A549 (cell line): Measurements from ENCODE around the gene ZNF830. TPM values are rescaled to one million over a fixed set of nuclear protein-coding genes. Genes with fewer than 3 reads are reported as not detected.

Source experiments
- ATAC-seq, 2 experiments: fragments of 200-7000 bp in 1 of 2; fragments of >200 bp in 1 of 2; cut with Nextera tagmentation in 1 of 2; cut with Tn5 transposase in 1 of 2; 3 replicates each; pipeline versions ENCODE4 v1.8.0 to v1.9.1; 2018 to 2020; ENCODE audit warnings: mild to moderate bottlenecking in 1 of 2, moderate library complexity in 1 of 2
- CTCF ChIA-PET: fragments of 300-600 bp; sonication (Branson Sonifier 250); formaldehyde crosslinking; extraction: SDS; loops from one replicate; lab custom pipeline; 2021; ENCODE audit warnings: antibody characterized with exemption, inconsistent platforms; lab: Yijun Ruan, JAX
- POLR2A ChIA-PET: fragments of 350-600 bp; formaldehyde crosslinking; extraction: SDS; loops from one replicate; lab custom pipeline; 2021; ENCODE audit warnings: antibody characterized with exemption, inconsistent platforms; lab: Yijun Ruan, JAX
- DNase-seq, 2 experiments: peaks; one replicate each; pipeline versions ENCODE4 v3.0.0 to v3.0.0-alpha.2; 2011 to 2016; ENCODE audit warnings: low read depth in 1 of 2, low spot score in 1 of 2
- FAIRE-seq: peaks from 2 replicates; lab custom pipeline; 2011; peaks lifted over from hg19 to GRCh38; lab: Jason Lieb, UNC
- H3K27ac ChIP-seq, 2 experiments: fragments of >200 bp; sonication (Bioruptor Twin); formaldehyde crosslinking; 3 replicates each; pipeline ENCODE4 v1.5.1; 2016 to 2017
- H3K4me1 ChIP-seq: fragments of >200 bp; sonication (Bioruptor Twin); formaldehyde crosslinking; 3 replicates; pipeline ENCODE4 v1.6.1; 2016
- H3K4me2 ChIP-seq: fragments of >200 bp; sonication (Bioruptor Twin); formaldehyde crosslinking; 3 replicates; pipeline ENCODE4 v1.6.1; 2016
- H3K4me3 ChIP-seq: fragments of >200 bp; sonication (Bioruptor Twin); formaldehyde crosslinking; 3 replicates; pipeline ENCODE4 v1.5.1; 2016
- H3K9me3 ChIP-seq: fragments of >200 bp; sonication (Bioruptor Twin); formaldehyde crosslinking; 3 replicates; pipeline ENCODE4 v1.6.1; 2016
- CHD2 ChIP-seq: fragments of 150-350 bp; IDR thresholded peaks from 2 replicates; pipeline ENCODE4 v1.6.1; 2014; ENCODE audit warnings: low read length; ENCODE audit not compliant: partially characterized antibody
- FOXS1 ChIP-seq: fragments of 250-450 bp; sonication (Bioruptor Pico); IDR thresholded peaks from 2 replicates; pipeline ENCODE4 v1.5.0; 2020; ENCODE audit warnings: mild to moderate bottlenecking, moderate library complexity
- HEYL ChIP-seq: fragments of 250-450 bp; sonication (Bioruptor Pico); IDR thresholded peaks from 2 replicates; pipeline ENCODE4 v1.8.0; 2021; ENCODE audit warnings: mild to moderate bottlenecking, moderate library complexity
- HOXA7 ChIP-seq: fragments of 250-450 bp; sonication (Bioruptor Pico); IDR thresholded peaks from 2 replicates; pipeline ENCODE4 v1.5.0; 2020; ENCODE audit warnings: mild to moderate bottlenecking, moderate library complexity
- MAFK ChIP-seq: fragments of 450-650 bp; IDR thresholded peaks from 2 replicates; pipeline ENCODE4 v1.6.1; 2014; ENCODE audit not compliant: partially characterized antibody
- MYC ChIP-seq: IDR thresholded peaks from 2 replicates; pipeline ENCODE4 v1.6.1; 2012; ENCODE audit warnings: mild to moderate bottlenecking, inconsistent platforms, low read length, improper control_type of control experiment, borderline replicate concordance
- NR3C1 ChIP-seq: fragments of >200 bp; sonication (Bioruptor Twin); formaldehyde crosslinking; IDR thresholded peaks from 3 replicates; pipeline ENCODE4 v1.6.1; 2017
- POLR2A ChIP-seq: IDR thresholded peaks from 2 replicates; pipeline ENCODE4 v1.6.1; 2012; ENCODE audit warnings: mild to moderate bottlenecking, low read length
- RAD21 ChIP-seq, 2 experiments: fragments of >200 bp in 1 of 2; sonication (Bioruptor Twin) in 1 of 2; formaldehyde crosslinking in 1 of 2; IDR thresholded peaks in 1 of 2; conservative IDR thresholded peaks in 1 of 2; 2 replicates in 1 of 2; 3 replicates in 1 of 2; pipeline ENCODE4 v1.6.1; 2012 to 2018; ENCODE audit warnings: inconsistent platforms in 1 of 2
- RARB ChIP-seq: fragments of 250-450 bp; sonication (Bioruptor Pico); IDR thresholded peaks from 2 replicates; pipeline ENCODE4 v1.8.0; 2021; ENCODE audit warnings: mild to moderate bottlenecking, moderate library complexity
- RFX5 ChIP-seq: fragments of 450-650 bp; IDR thresholded peaks from 2 replicates; pipeline ENCODE4 v1.7.1; 2014; ENCODE audit warnings: antibody characterized with exemption, mild to moderate bottlenecking, moderate library complexity
- SMC3 ChIP-seq: fragments of >200 bp; sonication (Bioruptor Twin); formaldehyde crosslinking; IDR thresholded peaks from 3 replicates; pipeline ENCODE4 v1.6.1; 2018; ENCODE audit warnings: inconsistent platforms
- SREBF2 ChIP-seq: fragments of 450-650 bp; IDR thresholded peaks from 2 replicates; pipeline ENCODE4 v1.6.1; 2014; ENCODE audit warnings: mild to moderate bottlenecking, moderate library complexity
- TFCP2L1 ChIP-seq: fragments of 250-450 bp; sonication (Bioruptor Pico); IDR thresholded peaks from 2 replicates; pipeline ENCODE4 v1.5.0; 2021; ENCODE audit warnings: mild to moderate bottlenecking
- TP53 ChIP-seq: fragments of 250-450 bp; sonication (Bioruptor Pico); IDR thresholded peaks from 2 replicates; pipeline ENCODE4 v1.5.0; 2021; ENCODE audit warnings: mild to moderate bottlenecking, moderate library complexity
- ZNF302 ChIP-seq: fragments of 250-450 bp; sonication (Bioruptor Pico); IDR thresholded peaks from 2 replicates; pipeline ENCODE4 v1.9.0; 2021; ENCODE audit warnings: inconsistent platforms, mild to moderate bottlenecking, moderate library complexity
- ZSCAN20 ChIP-seq: fragments of 250-450 bp; sonication (Bioruptor Pico); IDR thresholded peaks from 2 replicates; pipeline ENCODE4 v1.8.0; 2022; ENCODE audit warnings: mild to moderate bottlenecking, moderate library complexity
- WGBS: methylation state at CpG from one replicate; pipeline ENCODE4 v1.1.6; 2017; ENCODE audit errors: missing lambda C conversion rate; 5-methylcytosine and 5-hydroxymethylcytosine counted together
- polyA plus RNA-seq, 4 experiments: library from polyadenylated mRNA; depleted of rRNA in 3 of 4; stranded (reverse); fragments of >200 nt; fragmentation: RNase III in 1 of 4; extraction: RNeasy Plus Mini Kit Qiagen cat#74134 plus additional on column Dnase treatment in 1 of 4; gene quantifications; 2 replicates in 3 of 4; 3 replicates in 1 of 4; pipeline ENCODE4 v1.2.3, GENCODE V29; 2011 to 2017
- TF ChIP-seq, protein P1 (sequence below): fragments of >200 bp; sonication (Bioruptor Twin); formaldehyde crosslinking; IDR thresholded peaks from 3 replicates; pipeline ENCODE4 v1.5.1; 2016
- TF ChIP-seq, protein P2 (sequence below): fragments of 450-650 bp; IDR thresholded peaks from 2 replicates; pipeline ENCODE4 v1.6.1; 2014; ENCODE audit warnings: antibody characterized with exemption
- TF ChIP-seq, protein P3 (sequence below): fragments of 250-450 bp; sonication (Bioruptor Pico); IDR thresholded peaks from 2 replicates; pipeline ENCODE4 v1.5.0; 2020; ENCODE audit warnings: low read depth, mild to moderate bottlenecking, moderate library complexity
- TF ChIP-seq, protein P4 (sequence below): IDR thresholded peaks from 2 replicates; pipeline ENCODE4 v1.6.1; 2012

The ZNF830 gene
- polyA plus RNA-seq, 2 of the 4 experiments (the other 2 are of a cell fraction): 20.0 to 21.2 TPM

DNA sequence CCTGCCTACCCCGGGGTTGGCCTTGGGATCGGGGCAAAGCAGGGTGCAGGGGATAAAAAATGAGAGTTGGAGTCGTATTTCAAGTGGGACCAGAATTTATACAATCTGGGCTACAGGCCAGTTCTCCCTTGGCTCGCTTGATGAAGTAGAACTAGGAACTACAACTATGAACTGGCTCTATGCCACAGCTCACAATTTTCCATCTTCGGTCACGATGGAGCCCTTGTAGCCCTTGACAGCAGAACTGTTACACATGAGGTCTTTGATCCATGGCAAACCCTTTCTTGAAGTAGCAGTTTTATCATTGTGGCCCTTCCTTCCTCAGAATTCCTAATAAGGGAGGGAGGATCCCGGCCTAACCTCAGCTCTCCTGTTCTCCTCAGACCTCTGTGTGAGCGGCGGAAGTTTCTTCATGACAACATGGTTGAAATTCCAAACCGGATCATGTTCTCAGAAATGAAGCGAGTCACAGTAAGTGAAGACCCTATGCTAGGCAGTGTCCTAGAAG, 36.1 kb downstream of the ZNF830 start:
- ATAC-seq: no peak
- Histone ChIP-seq H3K9me3 (no peaks in the 10 kb centered on the region), H3K4me3 (no peak overlapping the region), H3K4me1 (peaks cover 3% of the 10 kb centered on the region; the same call in 1 of the 3 replicates), H3K27ac (no peak overlapping the region), H3K4me2 (no peak overlapping the region)
- WGBS: 89% methylated on average over 11 of the region's 11 CpGs
- POLR2A ChIA-PET: no interaction called here
- no peak for FAIRE-seq
- no peak for TF ChIP-seq ZNF302 (CRISPR knock-in tag)
- TF ChIP-seq MAFK: no peak
- TF ChIP-seq, protein P1, sequence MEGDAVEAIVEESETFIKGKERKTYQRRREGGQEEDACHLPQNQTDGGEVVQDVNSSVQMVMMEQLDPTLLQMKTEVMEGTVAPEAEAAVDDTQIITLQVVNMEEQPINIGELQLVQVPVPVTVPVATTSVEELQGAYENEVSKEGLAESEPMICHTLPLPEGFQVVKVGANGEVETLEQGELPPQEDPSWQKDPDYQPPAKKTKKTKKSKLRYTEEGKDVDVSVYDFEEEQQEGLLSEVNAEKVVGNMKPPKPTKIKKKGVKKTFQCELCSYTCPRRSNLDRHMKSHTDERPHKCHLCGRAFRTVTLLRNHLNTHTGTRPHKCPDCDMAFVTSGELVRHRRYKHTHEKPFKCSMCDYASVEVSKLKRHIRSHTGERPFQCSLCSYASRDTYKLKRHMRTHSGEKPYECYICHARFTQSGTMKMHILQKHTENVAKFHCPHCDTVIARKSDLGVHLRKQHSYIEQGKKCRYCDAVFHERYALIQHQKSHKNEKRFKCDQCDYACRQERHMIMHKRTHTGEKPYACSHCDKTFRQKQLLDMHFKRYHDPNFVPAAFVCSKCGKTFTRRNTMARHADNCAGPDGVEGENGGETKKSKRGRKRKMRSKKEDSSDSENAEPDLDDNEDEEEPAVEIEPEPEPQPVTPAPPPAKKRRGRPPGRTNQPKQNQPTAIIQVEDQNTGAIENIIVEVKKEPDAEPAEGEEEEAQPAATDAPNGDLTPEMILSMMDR: no peak
- no peak for TF ChIP-seq HEYL
- TF ChIP-seq FOXS1 (CRISPR knock-in tag): no peak
- CTCF ChIA-PET: interaction anchor here (0.6 to 10.6 kb wide), 29 partner anchors 10 to 552 kb away, joined by 3 to 297 read pairs (median 5); partner anchors contain the start of genes CCT6B, FNDC8, RAD51D and RFFL
- DNase-seq: no peak

DNA sequence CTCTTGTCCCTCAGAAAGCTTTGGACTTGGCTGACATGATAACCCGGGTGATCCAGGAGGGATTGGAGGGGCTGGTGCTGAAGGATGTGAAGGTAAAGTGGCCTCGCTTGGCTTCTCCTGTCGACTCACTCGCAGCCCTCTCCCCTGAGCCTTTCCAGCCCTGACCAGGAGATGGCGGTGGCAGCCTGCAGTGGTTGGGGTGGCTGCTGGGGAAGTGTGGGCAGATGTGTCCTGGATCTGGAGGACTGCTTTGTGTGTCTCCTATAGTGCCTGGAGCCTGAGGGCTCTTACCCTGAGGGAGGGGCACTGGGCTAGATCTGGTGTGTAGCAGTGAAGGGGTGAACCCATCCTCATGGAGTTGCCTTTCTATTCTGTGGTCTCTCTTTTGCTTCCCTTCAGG, 36.9 kb downstream of the ZNF830 start:
- DNase-seq (peak; percentile 78 to 95), FAIRE-seq (no peak)
- peak overlapping the region; percentile 25 to 55; a peak in 4 of 6 replicates for H3K27ac ChIP-seq

More for the DNA sequence above, 36.9 kb downstream of the ZNF830 start:
- ChIA-PET POLR2A (interaction anchor here (0.8 kb wide), 1 partner anchor 23 kb away, joined by 4 read pairs; no protein-coding TSS in a partner anchor), CTCF (interaction anchor here (0.6 to 10.6 kb wide), 34 partner anchors 10 to 578 kb away, joined by 3 to 297 read pairs (median 6); partner anchors contain the start of genes FNDC8, RAD51D and RFFL)
- ATAC-seq: peak; percentile 90
- TF ChIP-seq, protein P2, sequence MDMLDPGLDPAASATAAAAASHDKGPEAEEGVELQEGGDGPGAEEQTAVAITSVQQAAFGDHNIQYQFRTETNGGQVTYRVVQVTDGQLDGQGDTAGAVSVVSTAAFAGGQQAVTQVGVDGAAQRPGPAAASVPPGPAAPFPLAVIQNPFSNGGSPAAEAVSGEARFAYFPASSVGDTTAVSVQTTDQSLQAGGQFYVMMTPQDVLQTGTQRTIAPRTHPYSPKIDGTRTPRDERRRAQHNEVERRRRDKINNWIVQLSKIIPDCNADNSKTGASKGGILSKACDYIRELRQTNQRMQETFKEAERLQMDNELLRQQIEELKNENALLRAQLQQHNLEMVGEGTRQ: no peak
- TF ChIP-seq, protein P1: peak; percentile 92
- TF ChIP-seq CHD2 (no peak), MAFK (no peak), TFCP2L1 (CRISPR knock-in tag) (no peak), HOXA7 (CRISPR knock-in tag) (no peak), RAD21 (conservative IDR thresholded peaks at IDR 0.05 in 1 of 2, IDR thresholded peaks at IDR 0.05 in 1 of 2) (peak; percentile 97 to 99), RARB (no peak), RFX5 (no peak), NR3C1 (no peak), SMC3 (peak; percentile 96), ZSCAN20 (CRISPR knock-in tag) (no peak), MYC (no peak), SREBF2 (no peak), POLR2A (no peak), ZNF302 (CRISPR knock-in tag) (no peak), TP53 (CRISPR knock-in tag) (no peak)
- TF ChIP-seq, protein P3, sequence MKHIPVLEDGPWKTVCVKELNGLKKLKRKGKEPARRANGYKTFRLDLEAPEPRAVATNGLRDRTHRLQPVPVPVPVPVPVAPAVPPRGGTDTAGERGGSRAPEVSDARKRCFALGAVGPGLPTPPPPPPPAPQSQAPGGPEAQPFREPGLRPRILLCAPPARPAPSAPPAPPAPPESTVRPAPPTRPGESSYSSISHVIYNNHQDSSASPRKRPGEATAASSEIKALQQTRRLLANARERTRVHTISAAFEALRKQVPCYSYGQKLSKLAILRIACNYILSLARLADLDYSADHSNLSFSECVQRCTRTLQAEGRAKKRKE (CRISPR knock-in tag): no peak
- TF ChIP-seq, protein P4, sequence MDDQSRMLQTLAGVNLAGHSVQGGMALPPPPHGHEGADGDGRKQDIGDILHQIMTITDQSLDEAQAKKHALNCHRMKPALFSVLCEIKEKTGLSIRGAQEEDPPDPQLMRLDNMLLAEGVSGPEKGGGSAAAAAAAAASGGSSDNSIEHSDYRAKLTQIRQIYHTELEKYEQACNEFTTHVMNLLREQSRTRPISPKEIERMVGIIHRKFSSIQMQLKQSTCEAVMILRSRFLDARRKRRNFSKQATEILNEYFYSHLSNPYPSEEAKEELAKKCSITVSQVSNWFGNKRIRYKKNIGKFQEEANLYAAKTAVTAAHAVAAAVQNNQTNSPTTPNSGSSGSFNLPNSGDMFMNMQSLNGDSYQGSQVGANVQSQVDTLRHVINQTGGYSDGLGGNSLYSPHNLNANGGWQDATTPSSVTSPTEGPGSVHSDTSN: no peak
- Histone ChIP-seq H3K4me2 (no peak overlapping the region), H3K9me3 (no peaks in the 10 kb centered on the region), H3K4me1 (peaks cover 3% of the 10 kb centered on the region; the same call in 1 of the 3 replicates), H3K4me3 (no peak overlapping the region)
- WGBS: 37% methylated on average over 5 of the region's 5 CpGs
